H1 (cell line): ENCODE results near the gene AZI2. TPM values are rescaled to one million over a fixed set of nuclear protein-coding genes. Genes with fewer than 3 reads are reported as not detected.

Source experiments
- CTCF ChIA-PET: fragments of 300-600 bp; sonication (Branson Sonifier 250); formaldehyde crosslinking; loops from one replicate; lab custom pipeline; 2021; ENCODE audit not compliant: partially characterized antibody; lab: Charles Lee
- POLR2A ChIA-PET: fragments of 300-600 bp; sonication (Branson Sonifier 250); formaldehyde crosslinking; loops from one replicate; lab custom pipeline; 2021; ENCODE audit warnings: inconsistent platforms; ENCODE audit not compliant: partially characterized antibody; lab: Charles Lee
- DNase-seq, 2 experiments: peaks; one replicate each; pipeline versions ENCODE4 v3.0.0 to v3.0.0-alpha.2; 2010 to 2022; ENCODE audit warnings: low spot score in 2 of 2, low read depth in 1 of 2, mixed read lengths in 1 of 2
- FAIRE-seq: peaks from 2 replicates; lab custom pipeline; 2011; peaks lifted over from hg19 to GRCh38; lab: Jason Lieb, UNC
- H2AFZ ChIP-seq: 2 replicates; pipeline ENCODE4 v1.8.1; 2012; ENCODE audit warnings: low read length, inconsistent platforms
- H2AK5ac ChIP-seq: 2 replicates; pipeline ENCODE4 v1.6.1; 2013; ENCODE audit warnings: low read depth, low read length
- H2BK120ac ChIP-seq: replicated peaks from 2 replicates; pipeline ENCODE3; 2013; ENCODE audit warnings: low read depth, low read length, inconsistent platforms
- H2BK12ac ChIP-seq: 2 replicates; pipeline ENCODE4 v1.6.1; 2013; ENCODE audit warnings: low read depth, low read length
- H2BK15ac ChIP-seq: 2 replicates; pipeline ENCODE4 v1.6.1; 2013; ENCODE audit warnings: low read length
- H2BK20ac ChIP-seq: 2 replicates; pipeline ENCODE4 v1.6.1; 2013; ENCODE audit warnings: low read length
- H2BK5ac ChIP-seq: 2 replicates; pipeline ENCODE4 v1.6.1; 2013; ENCODE audit warnings: low read depth, low read length
- H3K14ac ChIP-seq: 2 replicates; pipeline ENCODE4 v1.6.1; 2013; ENCODE audit warnings: inconsistent platforms; ENCODE audit not compliant: insufficient read length
- H3K18ac ChIP-seq: 2 replicates; pipeline ENCODE4 v1.6.1; 2013; ENCODE audit warnings: low read length; ENCODE audit errors: extremely low read depth
- H3K23ac ChIP-seq: 2 replicates; pipeline ENCODE4 v1.6.1; 2013; ENCODE audit warnings: inconsistent platforms; ENCODE audit not compliant: insufficient read length
- H3K23me2 ChIP-seq: 2 replicates; pipeline ENCODE4 v1.6.1; 2013; ENCODE audit warnings: low read depth, low read length
- H3K27ac ChIP-seq: 2 replicates; pipeline ENCODE4 v1.6.1; 2011; ENCODE audit warnings: low read depth, low read length, inconsistent platforms
- H3K27me3 ChIP-seq, 4 experiments: replicated peaks in 1 of 4; 1 replicate in 1 of 4; 2 replicates in 3 of 4; pipeline versions ENCODE4 v1.6.1 to v1.8.1; 2011 to 2013; ENCODE audit warnings: low read length in 3 of 4, mild to moderate bottlenecking in 3 of 4, inconsistent platforms in 2 of 4, mixed read lengths in 2 of 4, moderate library complexity in 1 of 4; ENCODE audit not compliant: control insufficient read depth in 3 of 4, insufficient read depth in 3 of 4; ENCODE audit errors: extremely low read depth in 1 of 4
- H3K36me3 ChIP-seq, 4 experiments: 2 replicates each; pipeline versions ENCODE4 v1.6.1 to v1.8.1; 2011 to 2013; ENCODE audit warnings: mild to moderate bottlenecking in 4 of 4, low read length in 3 of 4, moderate library complexity in 2 of 4, control low read depth in 1 of 4, inconsistent platforms in 1 of 4; ENCODE audit not compliant: insufficient read depth in 4 of 4, control insufficient read depth in 2 of 4
- H3K4ac ChIP-seq: replicated peaks from 2 replicates; pipeline ENCODE3; 2013; ENCODE audit warnings: low read length, low read depth, mixed read lengths, inconsistent platforms; ENCODE audit not compliant: insufficient read length
- H3K4me1 ChIP-seq, 4 experiments: replicated peaks in 1 of 4; 1 replicate in 1 of 4; 2 replicates in 3 of 4; pipeline versions ENCODE4 v1.6.1 to v1.8.1; 2011 to 2013; ENCODE audit warnings: low read length in 3 of 4, inconsistent platforms in 2 of 4, mixed read lengths in 1 of 4; ENCODE audit not compliant: insufficient read depth in 4 of 4, control insufficient read depth in 3 of 4
- H3K4me2 ChIP-seq, 2 experiments: 2 replicates each; pipeline versions ENCODE4 v1.6.1 to v1.8.1; 2011 to 2013; ENCODE audit warnings: low read depth in 2 of 2, low read length in 2 of 2, control low read depth in 1 of 2, inconsistent platforms in 1 of 2, mild to moderate bottlenecking in 1 of 2; ENCODE audit not compliant: insufficient read depth in 1 of 2
- H3K4me3 ChIP-seq, 4 experiments: fragments of 200-600, 300-600 bp in 1 of 4; sonication (generic), shearing (Covaris generic), sonication (Bioruptor Twin) in 1 of 4; 2 replicates each; pipeline versions ENCODE4 v1.5.1 to v1.8.1; 2011 to 2016; ENCODE audit warnings: low read length in 4 of 4, low read depth in 3 of 4, control low read depth in 2 of 4, inconsistent platforms in 2 of 4, mild to moderate bottlenecking in 2 of 4, mixed read lengths in 1 of 4, moderate library complexity in 1 of 4; ENCODE audit not compliant: insufficient read depth in 2 of 4; ENCODE audit errors: extremely low read depth in 1 of 4
- H3K56ac ChIP-seq: replicated peaks from 2 replicates; pipeline ENCODE3; 2013; ENCODE audit warnings: low read depth, mild to moderate bottlenecking, mixed read lengths, low read length, inconsistent platforms; ENCODE audit not compliant: insufficient read length
- H3K79me1 ChIP-seq: 2 replicates; pipeline ENCODE4 v1.6.1; 2013; ENCODE audit warnings: low read depth, low read length, control low read depth
- H3K79me2 ChIP-seq, 2 experiments: 2 replicates each; pipeline versions ENCODE4 v1.6.1 to v1.8.1; 2012 to 2013; ENCODE audit warnings: low read length in 2 of 2, mild to moderate bottlenecking in 2 of 2, inconsistent platforms in 1 of 2; ENCODE audit not compliant: insufficient read depth in 2 of 2, control insufficient read depth in 1 of 2
- H3K9ac ChIP-seq, 4 experiments: replicated peaks in 1 of 4; 1 replicate in 1 of 4; 2 replicates in 3 of 4; pipeline versions ENCODE4 v1.6.1 to v1.8.1; 2011 to 2013; ENCODE audit warnings: low read depth in 3 of 4, low read length in 3 of 4, control low read depth in 2 of 4, mild to moderate bottlenecking in 2 of 4, moderate library complexity in 2 of 4, inconsistent platforms in 1 of 4; ENCODE audit errors: extremely low read depth in 1 of 4
- H3K9me3 ChIP-seq, 2 experiments: 2 replicates each; pipeline versions ENCODE4 v1.6.1 to v1.8.1; 2012 to 2013; ENCODE audit warnings: mild to moderate bottlenecking in 2 of 2, moderate library complexity in 2 of 2, control low read depth in 1 of 2, inconsistent platforms in 1 of 2, low read depth in 1 of 2, low read length in 1 of 2, mixed read lengths in 1 of 2; ENCODE audit not compliant: insufficient read depth in 2 of 2
- H4K20me1 ChIP-seq, 2 experiments: replicated peaks in 1 of 2; 2 replicates each; pipeline versions ENCODE3 to v1.8.1; 2011 to 2013; ENCODE audit warnings: inconsistent platforms in 2 of 2, low read length in 2 of 2, mild to moderate bottlenecking in 1 of 2; ENCODE audit not compliant: insufficient read depth in 2 of 2, control insufficient read depth in 1 of 2
- H4K5ac ChIP-seq: 2 replicates; pipeline ENCODE4 v1.6.1; 2013; ENCODE audit warnings: low read length, low read depth, mixed read lengths, inconsistent platforms; ENCODE audit not compliant: insufficient read length
- H4K8ac ChIP-seq: 2 replicates; pipeline ENCODE4 v1.8.0; 2013; ENCODE audit warnings: mild to moderate bottlenecking, moderate library complexity, low read length, inconsistent platforms; ENCODE audit not compliant: insufficient read depth; ENCODE audit errors: extremely low read depth
- H4K91ac ChIP-seq: replicated peaks from 2 replicates; pipeline ENCODE3; 2013; ENCODE audit warnings: low read length, mixed read lengths, inconsistent platforms; ENCODE audit not compliant: insufficient read length
- ATF3 ChIP-seq: IDR thresholded peaks from 2 replicates; pipeline ENCODE4 v1.6.1; 2011; ENCODE audit warnings: low read depth, mild to moderate bottlenecking, low read length; ENCODE audit not compliant: insufficient read depth
- CBX5 ChIP-seq: fragments of 300-800, 300-1000 bp; sonication (generic); IDR thresholded peaks from 2 replicates; pipeline ENCODE4 v1.7.1; 2016; ENCODE audit warnings: antibody characterized with exemption, low read length, low read depth
- CEBPB ChIP-seq: IDR thresholded peaks from 2 replicates; pipeline ENCODE4 v1.6.1; 2012; ENCODE audit warnings: low read depth, low read length
- EGR1 ChIP-seq: IDR thresholded peaks from 2 replicates; pipeline ENCODE4 v1.6.1; 2011; ENCODE audit warnings: low read depth, low read length, borderline replicate concordance
- HDAC2 ChIP-seq, 2 experiments: fragments of 300-600 bp in 1 of 2; sonication (generic) in 1 of 2; IDR thresholded peaks; 2 replicates each; pipeline ENCODE4 v1.6.1; 2011 to 2012; ENCODE audit warnings: low read depth in 2 of 2, low read length in 2 of 2, mild to moderate bottlenecking in 2 of 2, moderate library complexity in 2 of 2, borderline replicate concordance in 1 of 2, inconsistent platforms in 1 of 2
- JUND ChIP-seq: IDR thresholded peaks from 2 replicates; pipeline ENCODE4 v1.6.1; 2011; ENCODE audit warnings: mild to moderate bottlenecking, improper control_type of control experiment, low read length
- MAFK ChIP-seq: IDR thresholded peaks from 2 replicates; pipeline ENCODE4 v1.6.1; 2012; ENCODE audit warnings: low read depth, mild to moderate bottlenecking, improper control_type of control experiment, low read length
- POLR2AphosphoS5 ChIP-seq: IDR thresholded peaks from 2 replicates; pipeline ENCODE4 v1.6.1; 2011; ENCODE audit warnings: low read depth, low read length
- POU5F1 ChIP-seq: IDR thresholded peaks from 2 replicates; pipeline ENCODE4 v1.6.1; 2011; ENCODE audit warnings: low read depth, mild to moderate bottlenecking, low read length, moderate library complexity
- SIRT6 ChIP-seq: IDR thresholded peaks from one replicate; pipeline ENCODE4 v1.7.1; 2012; ENCODE audit warnings: low read length, inconsistent platforms
- SP1 ChIP-seq: IDR thresholded peaks from 2 replicates; pipeline ENCODE4 v1.6.1; 2011; ENCODE audit warnings: low read depth, low read length
- SP4 ChIP-seq: IDR thresholded peaks from 2 replicates; pipeline ENCODE4 v1.6.1; 2012; ENCODE audit warnings: low read length, inconsistent platforms
- SRF ChIP-seq: IDR thresholded peaks from 2 replicates; pipeline ENCODE4 v1.6.1; 2011; ENCODE audit warnings: mild to moderate bottlenecking, low read depth, low read length, moderate library complexity
- SUZ12 ChIP-seq: fragments of 200-600 bp; sonication (generic); IDR thresholded peaks from 2 replicates; pipeline ENCODE4 v1.6.1; 2012; ENCODE audit warnings: mild to moderate bottlenecking, inconsistent platforms, low read length, moderate library complexity, mixed read lengths
- ZNF274 ChIP-seq: IDR thresholded peaks from 2 replicates; pipeline ENCODE4 v1.7.0; 2012; ENCODE audit warnings: low read length, borderline replicate concordance; ENCODE audit errors: extremely low read depth
- WGBS, 2 experiments: shearing (Covaris generic) in 1 of 2; methylation state at CpG; one replicate each; pipeline versions ENCODE4 v1.1.6 to v1.1.7; 2013 to 2015; ENCODE audit warnings: low lambda C conversion rate in 2 of 2, mixed read lengths in 2 of 2, inconsistent platforms in 1 of 2, low coverage in 1 of 2, missing lambda C conversion rate in 1 of 2; ENCODE audit not compliant: insufficient replicate concordance in 2 of 2, insufficient coverage in 1 of 2, insufficient read length in 1 of 2; ENCODE audit errors: extremely low coverage in 1 of 2, missing lambda C conversion rate in 1 of 2; 5-methylcytosine and 5-hydroxymethylcytosine counted together
- polyA plus RNA-seq, 7 experiments: library from polyadenylated mRNA; depleted of rRNA in 3 of 7; stranded (reverse) in 5 of 7; unstranded in 2 of 7; fragments of >200 nt in 5 of 7; fragments of 200-250 nt in 2 of 7; gene quantifications; 1 replicate in 5 of 7; 2 replicates in 1 of 7; 4 replicates in 1 of 7; pipeline versions ENCODE4 v1.2.1 to v1.2.3, GENCODE V29; 2011 to 2013; ENCODE audit warnings: missing spikeins in 2 of 7, mixed read lengths in 2 of 7
- total RNA-seq: library from RNA; stranded (reverse); fragmentation: NEBNext Ultra II Directional; extraction: Animal tissue kit (Norgen Biotek cat#: 25700); gene quantifications from 2 replicates; pipeline ENCODE4 v1.2.1, GENCODE V29; 2021

The AZI2 gene
- total and polyA plus RNA-seq, 2 of the 8 experiments (the other 6 are each of a cell fraction or from before 2014, with no cell fraction given): 17.4 to 39.2 TPM

- Histone ChIP-seq H3K56ac (no peak overlapping the region), H3K9me3 (no peaks in the 10 kb centered on the region), H3K4ac (no peak overlapping the region), H2AK5ac (no peak overlapping the region), H2AFZ (no peak overlapping the region), H3K18ac (no peak overlapping the region), H3K14ac (no peak overlapping the region), H4K5ac (no peak overlapping the region), H2BK12ac (no peak overlapping the region), H3K23me2 (no peaks in the 10 kb centered on the region; the same call in 1 of the 2 replicates), H3K79me2 (no peaks in the 10 kb centered on the region), H4K20me1 (no peaks in the 10 kb centered on the region), H3K36me3 (no peaks in the 10 kb centered on the region; a peak in 2 of 8 replicates), H3K27me3 (no peaks in the 10 kb centered on the region), H3K4me1 (no peaks in the 10 kb centered on the region), H3K27ac (no peak overlapping the region), H2BK120ac (no peak overlapping the region), H3K23ac (no peak overlapping the region), H3K4me3 (no peak overlapping the region), H4K8ac (no peak overlapping the region), H3K9ac (no peak overlapping the region), H3K4me2 (no peak overlapping the region), H2BK15ac (no peak overlapping the region), H3K79me1 (no peaks in the 10 kb centered on the region), H2BK20ac (no peak overlapping the region), H2BK5ac (no peak overlapping the region), H4K91ac (no peak overlapping the region)
- 74% methylated on average over 4 of the region's 4 CpGs; no CpG with 5 or more reads in 1 of the 2 experiments for WGBS, 2 experiments
- CTCF ChIA-PET: interaction anchor here (1.5 kb wide), 1 partner anchor 12 kb away, joined by 10 read pairs; no protein-coding TSS in a partner anchor
- FAIRE-seq (no peak), DNase-seq (no peak)
- POLR2A ChIA-PET: no interaction called here
- TF ChIP-seq SP1 (no peak), SUZ12 (no peak), SIRT6 (no peak), SP4 (no peak), CBX5 (no peak), POLR2AphosphoS5 (no peak), JUND (no peak), SRF (no peak), EGR1 (no peak), CEBPB (no peak), HDAC2 (IDR thresholded peaks at IDR 0.05; ENCODE audit: borderline replicate concordance in 1 of 2, low read depth in 2 of 2, low read length in 2 of 2) (no peak), ZNF274 (no peak), MAFK (no peak), POU5F1 (no peak), ATF3 (no peak)
These were observed 68.9 kb downstream of the AZI2 start for GRCh38 chr3:28279770-28280169.
